Esophagus muscularis mucosa (tissue), 4 donors: ENCODE results near the gene UNG.

Experiments used
- CTCF ChIP-seq, 3 experiments: fragments of 200-600 bp in 2 of 3; fragments of 450-650 bp in 1 of 3; sonication (generic) in 2 of 3; IDR thresholded peaks; one replicate each; pipeline ENCODE4 v1.5.1; 2017 to 2019; ENCODE audit warnings: antibody characterized with exemption in 3 of 3, mild to moderate bottlenecking in 2 of 3, moderate library complexity in 1 of 3
- EP300 ChIP-seq: sonication (generic); formaldehyde crosslinking; IDR thresholded peaks from one replicate; pipeline ENCODE4 v1.6.1; 2017; ENCODE audit warnings: antibody characterized with exemption
- POLR2A ChIP-seq: fragments of 450-650 bp; IDR thresholded peaks from one replicate; pipeline ENCODE4 v1.6.1; 2017; ENCODE audit warnings: antibody characterized with exemption, moderate library complexity, mild to moderate bottlenecking, low read depth
- POLR2AphosphoS5 ChIP-seq, 2 donors: sonication (generic); formaldehyde crosslinking; IDR thresholded peaks; one replicate each; pipeline ENCODE4 v1.6.1; 2017; ENCODE audit warnings: antibody characterized with exemption in 2 of 2

DNA sequence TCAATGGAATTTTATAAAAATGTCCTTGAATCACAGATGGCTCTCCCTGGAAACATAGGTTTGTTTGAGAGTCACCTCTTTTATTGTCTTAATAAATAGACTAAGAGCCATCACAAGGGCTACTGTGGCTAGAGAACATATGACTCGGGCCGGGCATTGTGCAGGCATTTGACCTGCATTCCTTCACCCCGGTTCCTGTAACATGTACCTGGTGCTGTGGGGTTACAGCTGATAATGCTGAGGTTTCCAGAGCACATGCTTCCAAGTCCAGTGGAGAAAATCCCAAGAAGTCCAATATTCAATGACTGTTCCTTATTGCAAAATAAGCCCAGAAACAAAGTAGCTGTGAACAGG, 18.0 kb downstream of the UNG start:
- no peak for TF ChIP-seq CTCF (IDR thresholded peaks at IDR 0.05)
- no peak for TF ChIP-seq POLR2AphosphoS5 (IDR thresholded peaks at IDR 0.05)
- TF ChIP-seq POLR2A: no peak
- TF ChIP-seq EP300: no peak
